ENCODE measurements around the gene DOCK10. TPM values are rescaled to one million over a fixed set of nuclear protein-coding genes. Genes with fewer than 3 reads are reported as not detected.
A peak's percentile ranks its signal among the peaks of the same experiment; 100 is the strongest.

Gene DOCK10
- total RNA-seq, 2 experiments from 2014 or later: 343 to 344 TPM

- no peaks in the 10 kb centered on the region for H3K4me1 Mint-ChIP-seq (ENCODE audit: low read depth)
- H3K36me3 Mint-ChIP-seq (ENCODE audit: low read depth): peaks cover 84% of the 10 kb centered on the region
- H3K9me3 Mint-ChIP-seq (ENCODE audit: insufficient read depth): no peaks in the 10 kb centered on the region
- POLR2A ChIA-PET: no interaction called here
- CTCF ChIA-PET: interaction anchor here (1.1 kb wide), 1 partner anchor 18 kb away, joined by 3 read pairs; no protein-coding TSS in a partner anchor
- ATAC-seq (no peak), DNase-seq (no peak)
- H3K4me3 Mint-ChIP-seq: no peak overlapping the region
- no peak overlapping the region for H3K27ac Mint-ChIP-seq
- H3K27me3 Mint-ChIP-seq (ENCODE audit: low read depth): no peaks in the 10 kb centered on the region
Measured at GRCh38 chr2:224833986-224834385, 208.3 kb downstream of the DOCK10 start.

DNA sequence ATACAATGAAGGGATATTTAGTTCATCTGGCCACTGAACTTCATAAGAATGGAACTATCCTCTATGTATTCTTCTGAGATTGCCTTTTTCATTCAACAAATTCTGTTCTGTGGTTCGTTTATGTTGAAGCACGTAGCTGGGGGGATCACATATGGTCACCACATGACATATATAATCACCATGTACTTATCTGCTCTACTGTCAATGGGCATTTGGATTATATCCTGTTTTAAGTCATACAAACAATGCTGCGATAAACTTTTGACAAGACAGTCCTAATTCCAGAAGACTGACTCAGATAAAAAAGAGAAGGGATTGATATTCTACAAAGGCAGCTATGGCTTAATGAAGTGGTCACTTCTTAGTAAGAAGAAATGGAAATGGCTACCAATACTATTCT, 210.1 kb downstream of the DOCK10 start:
- Mint-ChIP-seq H3K4me3 (no peak overlapping the region), H3K27me3 (ENCODE audit: low read depth) (no peaks in the 10 kb centered on the region), H3K4me1 (ENCODE audit: low read depth) (no peaks in the 10 kb centered on the region), H3K9me3 (ENCODE audit: insufficient read depth) (no peaks in the 10 kb centered on the region), H3K27ac (no peak overlapping the region), H3K36me3 (ENCODE audit: low read depth) (peaks cover 87% of the 10 kb centered on the region)
- DNase-seq: no peak
- CTCF ChIA-PET: interaction anchor here (1.8 kb wide), 1 partner anchor 12 kb away, joined by 3 read pairs; no protein-coding TSS in a partner anchor
- no peak for ATAC-seq
- POLR2A ChIA-PET: no interaction called here

- Mint-ChIP-seq H3K27ac (no peak overlapping the region), H3K27me3 (ENCODE audit: low read depth) (no peaks in the 10 kb centered on the region), H3K9me3 (ENCODE audit: insufficient read depth) (no peaks in the 10 kb centered on the region), H3K4me3 (no peak overlapping the region), H3K4me1 (ENCODE audit: low read depth) (no peaks in the 10 kb centered on the region), H3K36me3 (ENCODE audit: low read depth) (peaks cover 89% of the 10 kb centered on the region)
- CTCF ChIA-PET: interaction anchor here (1.3 to 1.8 kb wide), 2 partner anchors 11 to 15 kb away, joined by 3 read pairs; no protein-coding TSS in a partner anchor
- POLR2A ChIA-PET: no interaction called here
- no peak for DNase-seq
- peak; percentile 29 for ATAC-seq
Measured at GRCh38 chr2:224831530-224831929, 210.7 kb downstream of the DOCK10 start.

GRCh38 chr2:224820283-224820991, 221.8 kb downstream of the DOCK10 start:
- no peaks in the 10 kb centered on the region for H3K9me3 Mint-ChIP-seq (ENCODE audit: insufficient read depth)
- ChIA-PET POLR2A (no interaction called here), CTCF (interaction anchor here (0.9 to 1.2 kb wide), 4 partner anchors 11 to 297 kb away, joined by 3 read pairs; no protein-coding TSS in a partner anchor)
- H3K27ac Mint-ChIP-seq: no peak overlapping the region
- DNase-seq: no peak
- no peak overlapping the region for H3K4me3 Mint-ChIP-seq
- H3K36me3 Mint-ChIP-seq (ENCODE audit: low read depth): peaks cover 79% of the 10 kb centered on the region
- H3K4me1 Mint-ChIP-seq (ENCODE audit: low read depth): no peaks in the 10 kb centered on the region
- ATAC-seq: no peak
- no peaks in the 10 kb centered on the region for H3K27me3 Mint-ChIP-seq (ENCODE audit: low read depth)

- Mint-ChIP-seq H3K9me3 (ENCODE audit: insufficient read depth) (no peaks in the 10 kb centered on the region), H3K4me1 (ENCODE audit: low read depth) (no peaks in the 10 kb centered on the region), H3K27ac (peak overlapping the region; percentile 15), H3K27me3 (ENCODE audit: low read depth) (no peaks in the 10 kb centered on the region), H3K36me3 (ENCODE audit: low read depth) (peaks cover 80% of the 10 kb centered on the region), H3K4me3 (no peak overlapping the region)
- ATAC-seq (no peak), DNase-seq (no peak)
- POLR2A ChIA-PET: no interaction called here
- CTCF ChIA-PET: interaction anchor here (0.8 kb wide), 1 partner anchor 57 kb away, joined by 3 read pairs; no protein-coding TSS in a partner anchor
Measured at GRCh38 chr2:224819075-224819474, 223.2 kb downstream of the DOCK10 start.

GRCh38 chr2:224817676-224818075, 224.6 kb downstream of the DOCK10 start:
- no peak for ATAC-seq
- no peaks in the 10 kb centered on the region for H3K4me1 Mint-ChIP-seq (ENCODE audit: low read depth)
- ChIA-PET POLR2A (no interaction called here), CTCF (no interaction called here)
- no peaks in the 10 kb centered on the region for H3K27me3 Mint-ChIP-seq (ENCODE audit: low read depth)
- no peaks in the 10 kb centered on the region for H3K9me3 Mint-ChIP-seq (ENCODE audit: insufficient read depth)
- H3K27ac Mint-ChIP-seq: no peak overlapping the region
- H3K36me3 Mint-ChIP-seq (ENCODE audit: low read depth): peaks cover 81% of the 10 kb centered on the region
- no peak for DNase-seq
- H3K4me3 Mint-ChIP-seq: no peak overlapping the region

- H3K27ac Mint-ChIP-seq: no peak overlapping the region
Measured at GRCh38 chr2:224816816-224817215, 225.5 kb downstream of the DOCK10 start.

GRCh38 chr2:224813578-224813977, 228.7 kb downstream of the DOCK10 start:
- POLR2A ChIA-PET: no interaction called here
- ATAC-seq: no peak

More at GRCh38 chr2:224816816-224817215, 225.5 kb downstream of the DOCK10 start:
- Mint-ChIP-seq H3K27me3 (ENCODE audit: low read depth) (no peaks in the 10 kb centered on the region), H3K9me3 (ENCODE audit: insufficient read depth) (no peaks in the 10 kb centered on the region), H3K4me1 (ENCODE audit: low read depth) (no peaks in the 10 kb centered on the region), H3K36me3 (ENCODE audit: low read depth) (peaks cover 81% of the 10 kb centered on the region), H3K4me3 (no peak overlapping the region)
- DNase-seq (no peak), ATAC-seq (no peak)
- POLR2A ChIA-PET: no interaction called here
- CTCF ChIA-PET: interaction anchor here (0.9 kb wide), 1 partner anchor 15 kb away, joined by 3 read pairs; no protein-coding TSS in a partner anchor

DNA sequence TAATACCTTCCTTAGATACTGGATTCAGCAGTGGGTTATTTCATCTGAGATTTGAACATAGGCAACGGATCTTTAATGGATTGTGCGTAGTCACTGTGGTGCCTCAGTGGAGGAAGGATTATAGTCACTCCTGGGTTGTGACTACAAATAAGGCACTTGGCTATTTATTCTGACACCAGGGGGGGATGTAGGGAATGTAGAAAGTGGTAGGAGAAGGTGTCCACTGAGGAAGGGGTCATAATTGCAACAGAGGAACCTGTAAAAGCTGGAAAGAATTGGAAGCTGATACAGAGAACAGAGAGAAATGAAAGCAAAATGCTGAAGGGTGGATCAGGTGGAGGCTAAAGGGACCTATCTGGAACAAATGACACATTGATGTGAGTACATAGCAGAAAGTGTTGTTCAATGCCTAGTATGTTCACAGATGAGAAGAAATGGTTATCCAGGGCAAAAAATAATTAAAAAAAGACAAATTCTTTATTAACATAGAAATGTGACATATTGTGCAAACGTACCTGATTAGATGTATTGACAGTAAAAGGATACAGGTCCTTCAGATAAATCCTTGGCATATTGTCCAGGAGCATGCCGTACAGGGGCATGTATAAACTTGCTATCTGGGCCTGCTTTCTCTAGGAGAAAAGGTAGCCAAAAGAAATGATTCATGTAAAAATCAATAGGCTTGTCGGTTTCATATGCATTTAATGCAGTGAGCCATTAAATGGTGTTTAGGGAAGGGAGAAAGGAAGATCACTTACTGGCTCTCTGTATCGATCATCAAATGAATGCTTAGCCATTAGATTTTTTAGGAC, 234.9 kb downstream of the DOCK10 start:
- Mint-ChIP-seq H3K27ac (no peak overlapping the region), H3K27me3 (ENCODE audit: low read depth) (no peaks in the 10 kb centered on the region), H3K4me1 (ENCODE audit: low read depth) (no peaks in the 10 kb centered on the region), H3K9me3 (ENCODE audit: insufficient read depth) (no peaks in the 10 kb centered on the region), H3K36me3 (ENCODE audit: low read depth) (peaks cover 78% of the 10 kb centered on the region), H3K4me3 (no peak overlapping the region)
- ChIA-PET POLR2A (no interaction called here), CTCF (interaction anchor here (0.6 kb wide), 1 partner anchor 14 kb away, joined by 3 read pairs; no protein-coding TSS in a partner anchor)
- ATAC-seq (no peak), DNase-seq (no peak)

More at GRCh38 chr2:224813578-224813977, 228.7 kb downstream of the DOCK10 start:
- no peak for DNase-seq
- Mint-ChIP-seq H3K27ac (no peak overlapping the region), H3K36me3 (ENCODE audit: low read depth) (peaks cover 77% of the 10 kb centered on the region), H3K4me1 (ENCODE audit: low read depth) (no peaks in the 10 kb centered on the region), H3K9me3 (ENCODE audit: insufficient read depth) (no peaks in the 10 kb centered on the region), H3K27me3 (ENCODE audit: low read depth) (no peaks in the 10 kb centered on the region), H3K4me3 (no peak overlapping the region)
- CTCF ChIA-PET: no interaction called here

DNA sequence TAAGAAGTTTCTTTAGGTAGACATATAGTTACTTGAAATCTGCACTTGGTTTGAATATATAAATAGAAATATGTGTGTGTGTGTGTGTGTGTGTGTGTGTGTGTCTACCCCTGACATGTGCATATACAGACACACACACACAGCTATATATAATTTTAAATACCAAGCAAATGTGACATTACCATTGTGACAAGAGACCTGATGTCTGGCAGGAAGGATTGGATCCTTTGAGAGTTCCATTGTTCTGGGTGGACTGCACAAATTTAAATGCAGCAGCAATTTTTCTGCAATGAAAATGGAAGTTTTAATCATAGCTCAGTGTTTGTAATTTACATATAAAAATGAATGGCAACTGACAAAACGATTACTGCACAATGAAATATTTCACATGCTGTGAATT, 238.3 kb downstream of the DOCK10 start:
- ChIA-PET POLR2A (no interaction called here), CTCF (no interaction called here)
- ATAC-seq (no peak), DNase-seq (no peak)
- Mint-ChIP-seq H3K4me3 (no peak overlapping the region), H3K4me1 (ENCODE audit: low read depth) (no peaks in the 10 kb centered on the region), H3K36me3 (ENCODE audit: low read depth) (peaks cover 84% of the 10 kb centered on the region), H3K27ac (no peak overlapping the region), H3K27me3 (ENCODE audit: low read depth) (no peaks in the 10 kb centered on the region), H3K9me3 (ENCODE audit: insufficient read depth) (no peaks in the 10 kb centered on the region)

- H3K4me1 Mint-ChIP-seq (ENCODE audit: low read depth): no peaks in the 10 kb centered on the region
- H3K27me3 Mint-ChIP-seq (ENCODE audit: low read depth): no peaks in the 10 kb centered on the region
- no peak overlapping the region for H3K4me3 Mint-ChIP-seq
- DNase-seq (no peak), ATAC-seq (no peak)
- H3K9me3 Mint-ChIP-seq (ENCODE audit: insufficient read depth): no peaks in the 10 kb centered on the region
- H3K27ac Mint-ChIP-seq: peak overlapping the region; percentile 26
- ChIA-PET CTCF (no interaction called here), POLR2A (no interaction called here)
- H3K36me3 Mint-ChIP-seq (ENCODE audit: low read depth): peaks cover 86% of the 10 kb centered on the region
Measured at GRCh38 chr2:224802407-224802806, 239.9 kb downstream of the DOCK10 start.

GRCh38 chr2:224801360-224801759, 240.9 kb downstream of the DOCK10 start:
- ChIA-PET POLR2A (no interaction called here), CTCF (no interaction called here)
- no peak overlapping the region for H3K4me3 Mint-ChIP-seq
- no peaks in the 10 kb centered on the region for H3K27me3 Mint-ChIP-seq (ENCODE audit: low read depth)
- no peak overlapping the region for H3K27ac Mint-ChIP-seq
- H3K9me3 Mint-ChIP-seq (ENCODE audit: insufficient read depth): no peaks in the 10 kb centered on the region
- ATAC-seq (no peak), DNase-seq (no peak)
- H3K4me1 Mint-ChIP-seq (ENCODE audit: low read depth): no peaks in the 10 kb centered on the region
- H3K36me3 Mint-ChIP-seq (ENCODE audit: low read depth): peaks cover 87% of the 10 kb centered on the region

Measured in activated CD8-positive, alpha-beta T cell treated with anti-CD3 and anti-CD28 coated beads, Interleukin-2, amount 10 ng/mL, durations not matched to agents 7 days and 5 days (primary cell).